ENCODE measurements around the gene PDIA2. TPM values are rescaled to one million over a fixed set of nuclear protein-coding genes. Genes with fewer than 3 reads are reported as not detected.
"Not testable (repeated sequence)": the region's sequence is repeated elsewhere in the genome, so short reads cannot be mapped to it uniquely, and the experiment has no call there.

PDIA2 gene
- total RNA-seq, 8 experiments from 2014 or later: 0.35 to 18.5 (median 9.1) TPM; not detected in 2

DNA sequence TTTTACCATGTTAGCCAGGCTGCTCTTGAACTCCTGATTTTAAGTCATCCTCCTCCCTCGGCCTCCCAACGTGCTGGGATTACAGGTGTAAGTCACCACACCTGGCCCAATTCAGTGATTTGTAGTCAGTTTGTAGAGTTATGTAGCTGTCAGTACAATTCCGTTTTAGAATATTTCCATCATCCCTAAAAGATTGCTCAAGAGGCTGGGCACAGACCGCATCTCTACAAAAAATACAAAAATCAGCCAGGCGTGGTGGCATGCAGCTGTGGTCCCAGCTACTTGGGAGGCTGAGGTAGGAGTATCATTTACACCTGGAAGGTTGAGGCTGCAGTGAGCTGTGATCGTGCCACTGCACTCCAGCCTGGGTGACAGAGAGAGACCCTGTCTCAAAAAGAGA is 27.8 kb upstream of the PDIA2 start:
- in situ Hi-C loops (cut with MboI; ENCODE audit: low pct_unique_long_range_greater_than_20kb in 2 of 9, low sequenced_read_pairs in 9 of 9, unreplicated experiment in 9 of 9): no loop called here
- WGBS, 10 experiments: 90 to 100% (median 100%) methylated on average over 1 to 4 of the region's 6 CpGs; no CpG with 5 or more reads in 1 of the 10 experiments
- Histone ChIP-seq H3K27ac (no peak overlapping the region), H3K4me3 (no peak overlapping the region), H3K4me1 (replicated peaks in 1 of 2) (no peaks in the 10 kb centered on the region)
- no peak for ATAC-seq (replicated peaks in 6 of 8)

DNA sequence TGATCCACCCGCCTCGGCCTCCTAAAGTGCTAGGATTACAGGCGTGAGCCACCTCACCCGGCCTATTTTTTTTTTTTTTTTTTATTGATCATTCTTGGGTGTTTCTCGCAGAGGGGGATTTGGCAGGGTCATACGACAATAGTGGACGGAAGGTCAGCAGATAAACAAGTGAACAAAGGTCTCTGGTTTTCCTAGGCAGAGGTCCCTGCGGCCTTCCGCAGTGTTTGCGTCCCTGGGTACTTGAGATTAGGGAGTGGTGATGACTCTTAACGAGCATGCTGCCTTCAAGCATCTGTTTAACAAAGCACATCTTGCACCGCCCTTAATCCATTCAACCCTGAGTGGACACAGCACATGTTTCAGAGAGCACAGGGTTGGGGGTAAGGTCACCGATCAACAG is 24.9 kb upstream of the PDIA2 start:
- H3K27ac ChIP-seq; H3K4me1 ChIP-seq (replicated peaks in 1 of 2); H3K4me3 ChIP-seq; ATAC-seq (replicated peaks in 6 of 8); in situ Hi-C loops (cut with MboI; ENCODE audit: low pct_unique_long_range_greater_than_20kb in 2 of 9, low sequenced_read_pairs in 9 of 9, unreplicated experiment in 9 of 9): not testable (repeated sequence)
- WGBS, 10 experiments: 83 to 100% (median 93%) methylated on average over 2 to 5 of the region's 13 CpGs; no CpG with 5 or more reads in 6 of the 10 experiments

- H3K27ac ChIP-seq: no peak overlapping the region
- ATAC-seq (replicated peaks in 6 of 8): no peak
- 73 to 100% (median 92%) methylated on average over 1 to 10 of the region's 10 CpGs; no CpG with 5 or more reads in 1 of the 10 experiments for WGBS, 10 experiments
Observed at GRCh38 chr16:259226-259625, 23.7 kb upstream of the PDIA2 start.

DNA sequence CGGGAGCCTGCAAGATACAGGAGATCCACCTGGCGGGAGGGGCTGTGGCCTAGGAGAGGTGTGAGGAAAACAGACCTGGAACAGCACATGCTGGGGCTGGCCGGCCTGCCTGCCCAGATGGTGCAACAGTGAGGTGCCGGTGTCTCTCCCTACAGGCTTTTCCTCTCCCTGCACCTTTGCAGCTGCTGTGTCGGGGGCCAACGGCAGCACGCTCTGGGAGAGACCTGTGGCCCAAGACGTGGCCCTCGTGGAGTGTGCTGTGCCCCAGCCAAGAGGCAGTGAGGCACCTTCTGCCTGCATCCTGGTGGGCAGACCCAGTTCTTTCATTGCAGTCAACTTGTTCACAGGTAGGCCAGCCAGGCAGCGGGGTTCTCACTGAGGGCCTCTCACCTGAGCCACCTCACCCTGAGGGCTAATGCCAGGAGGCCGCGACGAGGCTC is 23.1 kb upstream of the PDIA2 start:
- ATAC-seq (replicated peaks in 6 of 8): no peak
- 80 to 100% methylated on average over 1 of the region's 13 CpGs; no CpG with 5 or more reads in 8 of the 10 experiments for WGBS, 10 experiments
- in situ Hi-C loops (cut with MboI; ENCODE audit: low pct_unique_long_range_greater_than_20kb in 2 of 9, low sequenced_read_pairs in 9 of 9, unreplicated experiment in 9 of 9): no loop called here
- no peak overlapping the region for H3K27ac ChIP-seq
- no peak overlapping the region for H3K4me3 ChIP-seq
- no peaks in the 10 kb centered on the region for H3K4me1 ChIP-seq (replicated peaks in 1 of 2)

More at GRCh38 chr16:259226-259625, 23.7 kb upstream of the PDIA2 start:
- Histone ChIP-seq H3K4me1 (replicated peaks in 1 of 2) (no peaks in the 10 kb centered on the region), H3K4me3 (no peak overlapping the region)
- in situ Hi-C loops (cut with MboI; ENCODE audit: low pct_unique_long_range_greater_than_20kb in 2 of 9, low sequenced_read_pairs in 9 of 9, unreplicated experiment in 9 of 9): no loop called here

DNA sequence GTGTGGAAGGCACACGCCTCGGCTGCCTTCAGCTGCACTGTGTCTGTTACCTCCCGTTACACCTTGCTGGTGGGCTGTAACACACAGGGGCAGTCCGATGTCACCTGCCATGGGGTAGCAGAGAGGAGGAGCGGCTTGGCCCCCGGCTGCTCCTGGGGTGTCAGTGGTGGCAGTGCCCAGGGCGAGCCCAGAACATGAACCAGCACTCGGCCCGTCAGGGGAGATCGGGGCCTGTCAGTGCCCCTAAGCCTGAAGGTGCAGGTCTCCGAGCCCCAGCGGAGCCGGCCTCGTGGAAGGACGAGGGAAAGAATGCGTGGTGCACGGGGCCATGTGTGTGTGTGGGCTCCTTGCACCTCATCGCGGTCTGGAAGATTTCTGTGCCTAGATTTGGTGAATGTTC is 22.6 kb upstream of the PDIA2 start:
- H3K27ac ChIP-seq: no peak overlapping the region
- no peaks in the 10 kb centered on the region for H3K4me1 ChIP-seq (replicated peaks in 1 of 2)
- 88 to 100% (median 91%) methylated on average over 2 to 8 of the region's 19 CpGs; no CpG with 5 or more reads in 4 of the 10 experiments for WGBS, 10 experiments
- no peak for ATAC-seq (replicated peaks in 6 of 8)
- H3K4me3 ChIP-seq: no peak overlapping the region
- in situ Hi-C loops (cut with MboI; ENCODE audit: low pct_unique_long_range_greater_than_20kb in 2 of 9, low sequenced_read_pairs in 9 of 9, unreplicated experiment in 9 of 9): no loop called here

DNA sequence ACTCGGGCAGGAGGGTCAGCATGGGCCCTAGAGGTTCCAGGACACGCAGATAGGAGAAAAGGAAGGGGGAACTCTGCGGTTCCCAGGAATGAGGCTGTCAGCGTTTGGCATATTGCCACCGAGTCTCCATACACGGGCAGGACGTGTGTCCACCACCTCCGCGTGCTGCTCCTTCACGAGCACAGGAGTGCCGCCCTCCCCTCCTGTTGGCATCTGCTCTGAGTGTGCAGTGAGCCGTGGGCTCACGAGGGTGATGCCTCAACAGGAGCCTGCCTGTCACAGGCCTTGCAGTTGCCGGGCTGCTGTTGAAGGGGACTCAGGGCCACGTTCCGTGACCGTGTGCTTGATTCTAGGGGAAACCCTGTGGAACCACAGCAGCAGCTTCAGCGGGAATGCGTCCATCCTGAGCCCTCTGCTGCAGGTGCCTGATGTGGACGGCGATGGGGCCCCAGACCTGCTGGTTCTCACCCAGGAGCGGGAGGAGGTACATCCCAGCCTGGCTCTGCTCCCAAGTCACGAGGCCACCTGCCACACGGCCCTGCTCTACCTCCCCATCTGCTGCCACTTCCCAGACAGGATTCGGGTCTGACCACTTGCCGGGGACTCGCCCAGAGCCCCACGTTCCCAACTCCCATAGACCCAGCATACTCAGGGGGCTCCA is 21.8 kb upstream of the PDIA2 start:
- WGBS, 10 experiments: 100% methylated on average over 2 to 3 of the region's 28 CpGs; no CpG with 5 or more reads in 8 of the 10 experiments
- Histone ChIP-seq H3K27ac (no peak overlapping the region), H3K4me3 (no peak overlapping the region), H3K4me1 (replicated peaks in 1 of 2) (no peaks in the 10 kb centered on the region)
- no peak for ATAC-seq (replicated peaks in 6 of 8)
- in situ Hi-C loops (cut with MboI; ENCODE audit: low pct_unique_long_range_greater_than_20kb in 2 of 9, low sequenced_read_pairs in 9 of 9, unreplicated experiment in 9 of 9): no loop called here

DNA sequence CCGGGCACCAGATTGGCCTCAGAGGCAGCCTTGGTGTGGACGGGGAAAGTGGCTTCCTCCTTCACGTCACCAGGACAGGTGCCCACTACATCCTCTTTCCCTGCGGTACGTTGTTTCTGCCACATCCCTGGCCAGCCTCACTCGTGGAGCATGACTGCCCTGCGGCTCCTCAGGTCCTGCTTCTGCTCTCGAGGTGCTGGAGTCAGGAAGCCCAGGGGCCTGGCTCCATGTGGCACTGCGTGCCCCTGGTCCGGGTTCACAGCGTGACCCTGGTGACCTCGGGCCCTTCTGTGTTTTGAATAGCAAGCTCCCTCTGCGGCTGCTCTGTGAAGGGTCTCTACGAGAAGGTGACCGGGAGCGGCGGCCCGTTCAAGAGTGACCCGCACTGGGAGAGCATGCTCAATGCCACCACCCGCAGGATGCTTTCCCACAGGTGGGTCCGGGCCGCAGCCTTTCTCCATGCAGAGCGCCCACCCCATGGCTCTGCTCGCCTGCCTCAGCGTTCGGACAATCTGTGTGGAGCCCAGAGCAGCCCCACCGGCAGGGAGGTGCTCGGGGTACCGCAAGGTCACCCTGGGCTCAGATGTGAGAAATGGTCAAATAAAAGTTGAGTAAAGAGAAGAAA is 20.7 kb upstream of the PDIA2 start:
- ATAC-seq (replicated peaks in 6 of 8): no peak

DNA sequence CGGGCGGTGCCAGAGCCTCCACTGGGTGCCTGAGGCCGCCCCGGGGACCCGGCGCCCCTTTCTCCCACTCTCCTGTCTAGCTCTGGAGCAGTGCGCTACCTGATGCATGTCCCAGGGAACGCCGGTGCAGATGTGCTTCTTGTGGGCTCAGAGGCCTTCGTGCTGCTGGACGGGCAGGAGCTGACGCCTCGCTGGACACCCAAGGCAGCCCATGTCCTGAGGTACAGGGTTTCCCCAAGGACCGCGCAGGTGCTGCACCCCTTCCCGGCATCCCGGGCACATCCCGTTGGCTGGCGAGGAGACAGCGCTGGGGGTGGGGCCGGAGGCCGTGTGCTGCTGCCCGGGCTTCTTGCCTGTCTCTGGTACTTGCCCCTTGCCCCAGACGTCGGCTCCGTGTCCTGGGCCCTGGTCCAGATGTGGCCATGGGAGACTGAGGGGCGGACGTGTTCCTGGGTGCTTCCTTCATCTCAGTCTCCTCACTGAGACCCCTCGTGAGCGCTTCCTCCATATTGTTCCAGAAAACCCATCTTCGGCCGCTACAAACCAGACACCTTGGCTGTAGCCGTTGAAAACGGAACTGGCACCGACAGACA is 19.7 kb upstream of the PDIA2 start:
- in situ Hi-C loops (cut with MboI; ENCODE audit: low pct_unique_long_range_greater_than_20kb in 2 of 9, low sequenced_read_pairs in 9 of 9, unreplicated experiment in 9 of 9): no loop called here
- Histone ChIP-seq H3K4me3 (no peak overlapping the region), H3K4me1 (replicated peaks in 1 of 2) (no peaks in the 10 kb centered on the region), H3K27ac (no peak overlapping the region)
- no peak for ATAC-seq (replicated peaks in 6 of 8)
- 90 to 100% (median 100%) methylated on average over 1 to 6 of the region's 35 CpGs; no CpG with 5 or more reads in 5 of the 10 experiments for WGBS, 10 experiments

More for the DNA sequence above, 20.7 kb upstream of the PDIA2 start:
- Histone ChIP-seq H3K4me1 (replicated peaks in 1 of 2) (no peaks in the 10 kb centered on the region), H3K27ac (no peak overlapping the region), H3K4me3 (no peak overlapping the region)
- WGBS, 10 experiments: 80 to 100% (median 94%) methylated on average over 1 to 10 of the region's 29 CpGs; no CpG with 5 or more reads in 3 of the 10 experiments
- in situ Hi-C loops (cut with MboI; ENCODE audit: low pct_unique_long_range_greater_than_20kb in 2 of 9, low sequenced_read_pairs in 9 of 9, unreplicated experiment in 9 of 9): no loop called here

GRCh38 chr16:263944-264343 is 19.0 kb upstream of the PDIA2 start:
- no peaks in the 10 kb centered on the region for H3K4me1 ChIP-seq (replicated peaks in 1 of 2)
- in situ Hi-C loops (cut with MboI; ENCODE audit: low pct_unique_long_range_greater_than_20kb in 2 of 9, low sequenced_read_pairs in 9 of 9, unreplicated experiment in 9 of 9): no loop called here
- no peak for ATAC-seq (replicated peaks in 6 of 8)
- WGBS, 10 experiments: 96% methylated on average over 5 of the region's 17 CpGs; no CpG with 5 or more reads in 9 of the 10 experiments
- H3K4me3 ChIP-seq: no peak overlapping the region
- no peak overlapping the region for H3K27ac ChIP-seq

- ATAC-seq (replicated peaks in 6 of 8): no peak
- H3K4me1 ChIP-seq (replicated peaks in 1 of 2): no peaks in the 10 kb centered on the region
- in situ Hi-C loops (cut with MboI; ENCODE audit: low pct_unique_long_range_greater_than_20kb in 2 of 9, low sequenced_read_pairs in 9 of 9, unreplicated experiment in 9 of 9): no loop called here
- H3K27ac ChIP-seq: no peak overlapping the region
- WGBS, 10 experiments: 90% methylated on average over 2 to 6 of the region's 23 CpGs; no CpG with 5 or more reads in 8 of the 10 experiments
- no peak overlapping the region for H3K4me3 ChIP-seq
Observed at GRCh38 chr16:264440-264951, 18.5 kb upstream of the PDIA2 start.

DNA sequence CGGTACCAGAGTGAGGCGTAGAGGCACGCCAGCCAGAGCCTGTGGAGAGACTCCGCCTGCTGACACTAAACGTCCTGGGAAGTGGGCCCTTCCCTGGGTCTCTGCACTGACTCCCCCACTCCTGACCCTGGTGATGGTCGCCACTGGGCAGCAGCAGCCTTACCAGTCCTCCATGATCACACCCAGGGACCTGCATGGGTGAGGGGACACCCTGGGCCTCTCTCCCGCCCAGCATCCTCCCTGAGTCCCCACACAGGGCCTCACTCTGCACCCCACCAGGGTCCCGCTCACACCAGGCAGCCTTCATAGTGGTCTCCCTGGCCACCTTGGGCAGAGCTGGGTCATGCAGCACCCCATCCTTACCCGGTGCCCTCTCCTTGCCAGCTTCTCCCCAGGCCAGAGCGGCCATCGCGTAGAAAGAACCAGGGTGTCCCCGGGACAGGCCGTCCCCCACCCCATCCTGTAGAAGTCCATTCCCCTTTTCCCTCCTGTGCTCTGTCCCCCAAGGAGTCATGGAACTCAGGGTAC is 17.9 kb upstream of the PDIA2 start:
- Histone ChIP-seq H3K4me3 (no peak overlapping the region), H3K27ac (no peak overlapping the region), H3K4me1 (replicated peaks in 1 of 2) (no peaks in the 10 kb centered on the region)
- no peak for ATAC-seq (replicated peaks in 6 of 8)
- 100% methylated on average over 1 of the region's 14 CpGs; no CpG with 5 or more reads in 9 of the 10 experiments for WGBS, 10 experiments
- in situ Hi-C loops (cut with MboI; ENCODE audit: low pct_unique_long_range_greater_than_20kb in 2 of 9, low sequenced_read_pairs in 9 of 9, unreplicated experiment in 9 of 9): no loop called here

DNA sequence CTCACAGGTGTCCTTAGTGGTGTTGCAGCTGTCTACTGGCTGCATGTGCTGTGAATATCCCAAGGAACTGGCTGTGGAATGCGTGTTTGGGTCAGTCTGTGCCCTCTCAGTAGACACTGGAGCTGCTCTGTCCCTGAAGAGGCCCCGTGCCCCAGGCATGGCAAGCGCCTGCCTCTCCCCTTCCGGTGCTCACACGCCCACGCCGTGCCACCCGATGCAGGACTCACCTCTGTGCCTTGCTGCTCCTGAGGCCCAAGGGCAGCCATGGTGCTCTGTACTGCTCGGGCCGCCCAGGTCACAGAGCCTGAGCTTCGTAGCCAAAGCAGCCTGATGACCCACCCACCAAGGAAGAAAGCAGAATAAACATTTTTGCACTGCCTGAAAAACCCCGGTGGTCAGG is 17.3 kb upstream of the PDIA2 start:
- 60 to 100% (median 80%) methylated on average over 1 to 5 of the region's 12 CpGs; no CpG with 5 or more reads in 4 of the 10 experiments for WGBS, 10 experiments
- H3K27ac ChIP-seq: no peak overlapping the region
- no peak overlapping the region for H3K4me3 ChIP-seq
- in situ Hi-C loops (cut with MboI; ENCODE audit: low pct_unique_long_range_greater_than_20kb in 2 of 9, low sequenced_read_pairs in 9 of 9, unreplicated experiment in 9 of 9): no loop called here
- ATAC-seq (replicated peaks in 6 of 8): peak in 3 of 8 experiments; percentile 2 to 35 (median 31)
- H3K4me1 ChIP-seq (replicated peaks in 1 of 2): no peaks in the 10 kb centered on the region

Measured in motor neuron (in vitro differentiated cells).